Hepatocyte (in vitro differentiated cells): Measurements from ENCODE around the gene CC2D1B. TPM values are rescaled to one million over a fixed set of nuclear protein-coding genes. Genes with fewer than 3 reads are reported as not detected.
"Not testable (repeated sequence)": the region's sequence is repeated elsewhere in the genome, so short reads cannot be mapped to it uniquely, and the experiment has no call there.

ENCODE experiments used
- DNase-seq: peaks from one replicate; pipeline ENCODE4 v3.0.0-alpha.2; 2016; ENCODE audit warnings: low spot score
- H2AFZ ChIP-seq: fragments of 200-600 bp; sonication (generic); 2 replicates; pipeline ENCODE4 v1.6.0; 2016; ENCODE audit warnings: antibody characterized with exemption, mild to moderate bottlenecking
- H3K27ac ChIP-seq: fragments of 200-600 bp; sonication (generic); 2 replicates; pipeline ENCODE4 v1.5.1; 2016; ENCODE audit warnings: mild to moderate bottlenecking
- H3K27me3 ChIP-seq: fragments of 200-600 bp; sonication (generic); 2 replicates; pipeline ENCODE4 v1.6.1; 2016
- H3K36me3 ChIP-seq: fragments of 200-600 bp; sonication (generic); replicated peaks from 2 replicates; pipeline ENCODE4 v1.5.1; 2016; ENCODE audit warnings: low read depth; ENCODE audit not compliant: insufficient read depth
- H3K4me1 ChIP-seq: fragments of 200-600 bp; sonication (generic); 2 replicates; pipeline ENCODE4 v1.5.1; 2016; ENCODE audit warnings: mild to moderate bottlenecking, moderate library complexity; ENCODE audit not compliant: insufficient read depth
- H3K4me2 ChIP-seq: fragments of 200-600 bp; sonication (generic); 2 replicates; pipeline ENCODE4 v1.6.0; 2016
- H3K4me3 ChIP-seq: fragments of 200-600 bp; sonication (generic); 2 replicates; pipeline ENCODE4 v1.5.1; 2016; ENCODE audit warnings: mild to moderate bottlenecking
- H3K79me2 ChIP-seq: fragments of 200-600 bp; sonication (generic); 2 replicates; pipeline ENCODE4 v1.6.0; 2017; ENCODE audit warnings: mild to moderate bottlenecking
- H3K9me2 ChIP-seq: fragments of 200-600 bp; sonication (generic); replicated peaks from 2 replicates; pipeline ENCODE4 v1.6.0; 2017; ENCODE audit warnings: mild to moderate bottlenecking; ENCODE audit not compliant: insufficient read depth
- H3K9me3 ChIP-seq: fragments of 200-600 bp; sonication (generic); 2 replicates; pipeline ENCODE4 v1.5.1; 2016; ENCODE audit warnings: low read depth, mild to moderate bottlenecking
- H4K20me1 ChIP-seq: fragments of 200-600 bp; sonication (generic); 2 replicates; pipeline ENCODE4 v1.6.0; 2016; ENCODE audit warnings: mild to moderate bottlenecking; ENCODE audit not compliant: insufficient read depth, poor library complexity, severe bottlenecking
- EZH2 ChIP-seq: fragments of 200-600 bp; sonication (generic); IDR thresholded peaks from 2 replicates; pipeline ENCODE4 v1.6.1; 2016; ENCODE audit warnings: antibody characterized with exemption, mild to moderate bottlenecking, borderline replicate concordance
- EZH2phosphoT487 ChIP-seq: fragments of 200-600 bp; sonication (generic); IDR thresholded peaks from one replicate; pipeline ENCODE4 v1.6.1; 2018; ENCODE audit warnings: antibody characterized with exemption, mild to moderate bottlenecking, low read depth, moderate library complexity; ENCODE audit not compliant: unreplicated experiment, severe bottlenecking
- WGBS: methylation state at CpG from one replicate; pipeline ENCODE4 v1.1.6; 2016; ENCODE audit warnings: low lambda C conversion rate; ENCODE audit errors: missing lambda C conversion rate; 5-methylcytosine and 5-hydroxymethylcytosine counted together
- polyA plus RNA-seq: library from polyadenylated mRNA; unstranded; fragments of >200 nt; fragmentation: Nextera tagmentation; extraction: Ambion mirVana; gene quantifications from 2 replicates; pipeline ENCODE4 v1.2.1, GENCODE V29; 2016
- total RNA-seq: library from RNA; depleted of rRNA; stranded (reverse); fragments of >200 nt; gene quantifications from 2 replicates; pipeline ENCODE4 v1.2.3, GENCODE V29; 2014
- TF ChIP-seq, protein P1 (sequence below): fragments of 200-600 bp; sonication (generic); IDR thresholded peaks from 2 replicates; pipeline ENCODE4 v1.5.1; 2016; ENCODE audit warnings: antibody characterized with exemption, mild to moderate bottlenecking; ENCODE audit not compliant: poor library complexity

The CC2D1B gene
- total and polyA plus RNA-seq, 2 experiments from 2014 or later, result 21.5 to 28.4 TPM

DNA sequence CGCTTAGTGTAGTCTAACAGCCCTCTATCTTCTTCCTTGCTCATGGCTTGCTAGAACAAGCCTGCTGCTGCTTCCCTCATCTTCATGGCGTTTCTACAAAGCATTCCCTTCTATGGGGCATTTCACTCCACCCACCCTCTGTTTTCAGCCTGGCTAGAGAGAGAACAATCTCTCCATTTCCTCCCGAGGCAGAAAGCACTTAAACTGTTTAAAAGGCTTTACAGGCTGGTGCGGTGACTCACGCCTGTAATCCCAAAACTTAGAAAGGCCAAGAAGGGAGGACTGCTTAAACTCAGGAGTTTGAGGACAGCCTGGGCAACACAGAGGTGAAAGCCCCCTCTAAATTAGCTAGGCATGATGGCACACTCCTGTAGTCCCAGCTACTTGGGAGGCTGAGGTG is 20.5 kb upstream of the CC2D1B start:
- H3K4me3 ChIP-seq, result no peak overlapping the region
- no peaks in the 10 kb centered on the region for H3K9me3 ChIP-seq
- H3K9me2 ChIP-seq, result no peaks in the 10 kb centered on the region
- no peak overlapping the region for H3K4me2 ChIP-seq
- TF ChIP-seq EZH2phosphoT487, result no peak
- TF ChIP-seq, protein P1, sequence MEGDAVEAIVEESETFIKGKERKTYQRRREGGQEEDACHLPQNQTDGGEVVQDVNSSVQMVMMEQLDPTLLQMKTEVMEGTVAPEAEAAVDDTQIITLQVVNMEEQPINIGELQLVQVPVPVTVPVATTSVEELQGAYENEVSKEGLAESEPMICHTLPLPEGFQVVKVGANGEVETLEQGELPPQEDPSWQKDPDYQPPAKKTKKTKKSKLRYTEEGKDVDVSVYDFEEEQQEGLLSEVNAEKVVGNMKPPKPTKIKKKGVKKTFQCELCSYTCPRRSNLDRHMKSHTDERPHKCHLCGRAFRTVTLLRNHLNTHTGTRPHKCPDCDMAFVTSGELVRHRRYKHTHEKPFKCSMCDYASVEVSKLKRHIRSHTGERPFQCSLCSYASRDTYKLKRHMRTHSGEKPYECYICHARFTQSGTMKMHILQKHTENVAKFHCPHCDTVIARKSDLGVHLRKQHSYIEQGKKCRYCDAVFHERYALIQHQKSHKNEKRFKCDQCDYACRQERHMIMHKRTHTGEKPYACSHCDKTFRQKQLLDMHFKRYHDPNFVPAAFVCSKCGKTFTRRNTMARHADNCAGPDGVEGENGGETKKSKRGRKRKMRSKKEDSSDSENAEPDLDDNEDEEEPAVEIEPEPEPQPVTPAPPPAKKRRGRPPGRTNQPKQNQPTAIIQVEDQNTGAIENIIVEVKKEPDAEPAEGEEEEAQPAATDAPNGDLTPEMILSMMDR, result no peak
- no peak for TF ChIP-seq EZH2
- H4K20me1 ChIP-seq, result no peaks in the 10 kb centered on the region
- DNase-seq, result no peak
- no peak overlapping the region for H2AFZ ChIP-seq
- no peaks in the 10 kb centered on the region for H3K79me2 ChIP-seq
- WGBS, result 60% methylated on average over 5 of the region's 5 CpGs
- H3K36me3 ChIP-seq, result no peaks in the 10 kb centered on the region
- no peak overlapping the region for H3K27ac ChIP-seq
- H3K27me3 ChIP-seq, result no peaks in the 10 kb centered on the region
- no peaks in the 10 kb centered on the region for H3K4me1 ChIP-seq

DNA sequence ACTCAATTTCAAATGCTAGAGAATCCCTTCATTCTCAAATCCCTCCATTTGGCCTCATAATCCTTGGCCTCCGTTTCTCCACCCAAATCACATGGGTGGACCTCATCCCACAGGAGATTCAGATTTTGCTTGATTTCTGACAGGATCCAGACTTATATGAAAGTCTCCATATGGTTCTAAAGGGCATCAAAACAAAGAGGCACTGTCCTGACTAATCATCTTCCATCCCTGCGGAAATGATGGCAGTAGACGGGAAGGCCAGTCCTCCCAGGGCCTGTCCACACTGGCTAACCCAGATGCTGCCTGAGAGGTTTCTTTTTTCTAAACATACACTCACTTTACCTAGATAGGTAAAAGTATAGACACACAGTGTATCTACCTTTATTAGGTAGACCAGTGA is 19.4 kb upstream of the CC2D1B start:
- Histone ChIP-seq H3K27me3 (no peaks in the 10 kb centered on the region), H3K9me3 (no peaks in the 10 kb centered on the region), H3K4me2 (no peak overlapping the region), H2AFZ (no peak overlapping the region), H3K4me3 (no peak overlapping the region), H3K79me2 (no peaks in the 10 kb centered on the region), H3K36me3 (no peaks in the 10 kb centered on the region), H4K20me1 (no peaks in the 10 kb centered on the region), H3K9me2 (no peaks in the 10 kb centered on the region), H3K27ac (no peak overlapping the region), H3K4me1 (no peaks in the 10 kb centered on the region)
- WGBS, result 99% methylated on average over 3 of the region's 3 CpGs
- TF ChIP-seq EZH2phosphoT487 (no peak), EZH2 (no peak)
- TF ChIP-seq, protein P1, result no peak
- no peak for DNase-seq

DNA sequence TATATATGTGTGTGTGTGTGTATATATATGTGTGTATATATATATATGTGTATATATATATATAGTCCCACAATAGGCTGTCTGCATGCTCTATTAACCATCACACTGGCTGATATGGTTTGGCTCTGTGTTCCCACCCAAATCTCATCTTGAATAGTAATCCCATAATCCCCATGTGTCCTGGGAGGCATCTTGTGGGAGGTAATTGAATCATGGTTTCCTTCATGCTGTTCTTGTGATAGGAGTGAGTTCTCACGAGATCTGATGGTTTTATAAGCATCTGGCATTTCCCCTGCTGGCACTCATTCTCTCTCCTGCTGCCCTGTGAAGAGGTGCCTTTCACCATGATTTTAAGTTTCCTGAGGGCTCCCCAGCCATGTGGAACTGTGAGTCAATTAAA is 3.8 kb upstream of the CC2D1B start:
- H3K9me2 ChIP-seq, H2AFZ ChIP-seq, H3K36me3 ChIP-seq, H3K4me2 ChIP-seq, H3K4me1 ChIP-seq, H4K20me1 ChIP-seq, H3K4me3 ChIP-seq, H3K9me3 ChIP-seq, DNase-seq, H3K27me3 ChIP-seq, H3K27ac ChIP-seq, H3K79me2 ChIP-seq: not testable (repeated sequence)
- 60% methylated on average over 1 of the region's 1 CpG for WGBS

DNA sequence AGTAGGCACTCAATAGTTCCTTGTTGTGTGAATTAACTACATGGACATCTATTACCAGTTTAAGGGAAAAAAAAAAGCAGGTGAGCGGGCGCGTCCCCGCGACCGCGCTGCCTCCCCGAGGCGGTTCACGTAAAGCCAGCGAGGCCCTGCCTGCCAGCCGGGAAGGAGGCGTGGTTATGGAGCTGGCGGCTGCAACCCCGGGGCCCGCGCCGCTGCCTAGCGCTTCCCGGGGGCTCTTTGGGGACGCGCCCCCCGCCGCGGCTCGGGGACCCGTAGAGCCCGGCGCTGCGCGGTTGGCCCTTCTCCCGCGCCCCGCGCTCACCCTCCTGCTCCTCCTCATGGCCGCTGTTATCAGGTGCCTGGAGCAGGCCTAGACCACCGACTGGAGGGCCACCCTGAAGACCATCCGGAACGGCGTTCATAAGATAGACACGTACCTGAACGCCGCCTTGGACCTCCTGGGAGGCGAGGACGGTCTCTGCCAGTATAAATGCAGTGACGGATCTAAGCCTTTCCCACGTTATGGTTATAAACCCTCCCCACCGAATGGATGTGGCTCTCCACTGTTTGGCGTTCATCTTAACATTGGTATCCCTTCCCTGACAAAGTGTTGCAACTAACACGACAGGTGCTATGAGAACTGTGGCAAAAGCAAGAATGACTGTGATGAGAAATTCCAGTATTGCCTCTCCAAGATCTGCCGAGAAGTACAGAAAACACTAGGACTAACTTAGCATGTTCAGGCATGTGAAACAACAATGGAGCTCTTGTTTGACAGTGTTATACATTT is 2.6 kb upstream of the CC2D1B start:
- Histone ChIP-seq H3K79me2 (peaks cover 15% of the 10 kb centered on the region), H3K4me2 (peak overlapping the region; percentile 76), H4K20me1 (peaks cover 5% of the 10 kb centered on the region), H3K4me1 (peaks cover 15% of the 10 kb centered on the region), H3K4me3 (peak overlapping the region; percentile 38), H3K9me2 (no peaks in the 10 kb centered on the region), H3K9me3 (no peaks in the 10 kb centered on the region), H3K27ac (peak overlapping the region; percentile 77), H3K27me3 (no peaks in the 10 kb centered on the region), H3K36me3 (no peaks in the 10 kb centered on the region), H2AFZ (peak overlapping the region; percentile 91)
- WGBS, result 3% methylated on average over 51 of the region's 51 CpGs
- no peak for TF ChIP-seq EZH2
- no peak for TF ChIP-seq EZH2phosphoT487
- TF ChIP-seq, protein P1, result peak; percentile 22
- peak; percentile 87 for DNase-seq
